ENCODE measurements around the gene NUP107.
A peak's percentile ranks its signal among the peaks of the same experiment; 100 is the strongest.

NUP107 gene

GRCh38 chr12:68733661-68734071 is 46.9 kb downstream of the NUP107 start:
- peak; percentile 76 for ATAC-seq
- TF ChIP-seq CSDC2 (CRISPR knock-in tag; IDR thresholded peaks at IDR 0.05), result no peak
- TF ChIP-seq ARNTL (CRISPR knock-in tag; IDR thresholded peaks at IDR 0.05; ENCODE audit: borderline replicate concordance, low read depth), result no peak

- TF ChIP-seq ZFP3 (CRISPR knock-in tag; IDR thresholded peaks at IDR 0.05) (no peak), ISL1 (CRISPR knock-in tag; IDR thresholded peaks at IDR 0.05) (peak; percentile 47), TCF4 (CRISPR knock-in tag; IDR thresholded peaks at IDR 0.05; ENCODE audit: borderline replicate concordance) (peak; percentile 85), TSHZ2 (CRISPR knock-in tag; IDR thresholded peaks at IDR 0.05) (peak; percentile 67; the same call in 1 of the 2 replicates), ZFP30 (CRISPR knock-in tag; IDR thresholded peaks at IDR 0.05) (no peak)
- peak; percentile 82 for ATAC-seq
Observed at GRCh38 chr12:68739891-68740290, 53.1 kb downstream of the NUP107 start.

GRCh38 chr12:68743356-68743755 is 56.6 kb downstream of the NUP107 start:
- no peak for ATAC-seq
- no peak for TF ChIP-seq PPARA (CRISPR knock-in tag; IDR thresholded peaks at IDR 0.05; ENCODE audit: borderline replicate concordance)

GRCh38 chr12:68745376-68745903 is 58.7 kb downstream of the NUP107 start:
- ATAC-seq, result no peak
- TF ChIP-seq CSRNP3 (CRISPR knock-in tag; IDR thresholded peaks at IDR 0.05), result no peak
- TF ChIP-seq ARNTL (CRISPR knock-in tag; IDR thresholded peaks at IDR 0.05; ENCODE audit: borderline replicate concordance, low read depth), result no peak
- TF ChIP-seq PPARA (CRISPR knock-in tag; IDR thresholded peaks at IDR 0.05; ENCODE audit: borderline replicate concordance), result no peak
- no peak for TF ChIP-seq ZC3H10 (CRISPR knock-in tag; IDR thresholded peaks at IDR 0.05)
- TF ChIP-seq PATZ1 (CRISPR knock-in tag; IDR thresholded peaks at IDR 0.05; ENCODE audit: borderline replicate concordance), result no peak
- TF ChIP-seq ZNF8 (CRISPR knock-in tag; IDR thresholded peaks at IDR 0.05), result no peak
- TF ChIP-seq TCF4 (CRISPR knock-in tag; IDR thresholded peaks at IDR 0.05; ENCODE audit: borderline replicate concordance), result no peak
- TF ChIP-seq TSHZ2 (CRISPR knock-in tag; IDR thresholded peaks at IDR 0.05), result no peak
- TF ChIP-seq RARB (CRISPR knock-in tag; IDR thresholded peaks at IDR 0.05), result no peak
- no peak for TF ChIP-seq ZNF70 (CRISPR knock-in tag; IDR thresholded peaks at IDR 0.05)
- TF ChIP-seq ZNF565 (CRISPR knock-in tag; conservative IDR thresholded peaks at IDR 0.05; ENCODE audit: low read depth), result no peak
- no peak for TF ChIP-seq CREB5 (CRISPR knock-in tag; IDR thresholded peaks at IDR 0.05; ENCODE audit: low read depth)
- no peak for TF ChIP-seq BACH2 (CRISPR knock-in tag; IDR thresholded peaks at IDR 0.05; ENCODE audit: borderline replicate concordance)
- no peak for TF ChIP-seq OSR1 (CRISPR knock-in tag; IDR thresholded peaks at IDR 0.05)
- TF ChIP-seq ISL1 (CRISPR knock-in tag; IDR thresholded peaks at IDR 0.05), result no peak
